ENCODE measurements around the gene ZBTB47. TPM values are rescaled to one million over a fixed set of nuclear protein-coding genes. Genes with fewer than 3 reads are reported as not detected.

Gene ZBTB47
- total RNA-seq, 1 donor from 2014 or later = 24.3 TPM

- DNase-seq (ENCODE audit: extremely low read depth, low read depth, low spot score) = no peak
These were observed 56.1 kb downstream of the ZBTB47 start for GRCh38 chr3:42709621-42710020.

GRCh38 chr3:42710323-42711021, 57.0 kb downstream of the ZBTB47 start:
- DNase-seq (ENCODE audit: extremely low read depth, low read depth, low spot score) = no peak

- no peak for DNase-seq (ENCODE audit: extremely low read depth, low read depth, low spot score)
These were observed 58.2 kb downstream of the ZBTB47 start for GRCh38 chr3:42711491-42712343.

- no peak for DNase-seq (ENCODE audit: extremely low read depth, low read depth, low spot score)
These were observed 58.8 kb downstream of the ZBTB47 start for GRCh38 chr3:42712344-42712648.

- no peak for DNase-seq (ENCODE audit: extremely low read depth, low read depth, low spot score)
These were observed 59.3 kb downstream of the ZBTB47 start for GRCh38 chr3:42712688-42713372.

GRCh38 chr3:42713747-42714146, 60.2 kb downstream of the ZBTB47 start:
- DNase-seq (ENCODE audit: extremely low read depth, low read depth, low spot score) = no peak

GRCh38 chr3:42714171-42714852, 60.8 kb downstream of the ZBTB47 start:
- DNase-seq (ENCODE audit: extremely low read depth, low read depth, low spot score) = no peak

Other genes starting within 250 kb of the ZBTB47 start
- not detected in 2 replicates for gene LYZL4, start 243.1 kb upstream of the ZBTB47 start, total RNA-seq
- 1.4 and 6.9 TPM in 2 replicates for gene VIPR1, start 151.1 kb upstream of the ZBTB47 start, total RNA-seq
- 67.1 and 72.9 TPM in 2 replicates for gene SEC22C, start 71.7 kb upstream of the ZBTB47 start, total RNA-seq
- 28.3 and 33.2 TPM in 2 replicates for gene SS18L2, start 62.8 kb upstream of the ZBTB47 start, total RNA-seq
- gene NKTR, start 53.0 kb upstream of the ZBTB47 start, total RNA-seq = 23.0 and 73.9 TPM in 2 replicates
- not detected in 2 replicates for gene KLHL40, start 31.8 kb downstream of the ZBTB47 start, total RNA-seq
- gene HHATL, start 49.1 kb downstream of the ZBTB47 start, total RNA-seq = not detected in 2 replicates
- 0.47 and 1.5 TPM in 2 replicates for gene CCDC13, start 119.6 kb downstream of the ZBTB47 start, total RNA-seq
- gene HIGD1A, start 150.8 kb downstream of the ZBTB47 start, total RNA-seq = 107 and 118 TPM in 2 replicates
- gene ACKR2, start 155.7 kb downstream of the ZBTB47 start, total RNA-seq = 0.41 TPM in 1 of 2 replicates, not detected in the other
- not detected in 2 replicates for gene CYP8B1, start 222.2 kb downstream of the ZBTB47 start, total RNA-seq